ENCODE data around the gene SLC39A13.

GRCh38 chr11:47395223-47396048 lies 13.0 kb upstream of the SLC39A13 start:
- TF ChIP-seq TAF1 (IDR thresholded peaks at IDR 0.05; ENCODE audit: borderline replicate concordance, insufficient read depth, low read length) (no peak), POLR2AphosphoS5 (IDR thresholded peaks at IDR 0.05; ENCODE audit: low read depth, low read length) (no peak)

Measured in PFSK-1 (cell line).